HL-60 (cell line): Measurements from ENCODE around the gene DCK.

Experiments
- DNase-seq, 2 experiments: peaks; one replicate each; pipeline ENCODE4 v3.0.0-alpha.2; 2010 to 2020; ENCODE audit warnings: low read depth in 1 of 2, low spot score in 1 of 2
- H3K27ac ChIP-seq: fragments of 250-450 bp; sonication (Bioruptor Pico); replicated peaks from 2 replicates; pipeline ENCODE4 v1.5.1; 2020; ENCODE audit warnings: mild to moderate bottlenecking, moderate library complexity
- H3K27me3 ChIP-seq: fragments of 250-450 bp; sonication (Bioruptor Pico); 2 replicates; pipeline ENCODE4 v1.5.1; 2021; ENCODE audit warnings: mild to moderate bottlenecking, moderate library complexity; ENCODE audit not compliant: insufficient read depth, poor library complexity, severe bottlenecking
- H3K4me3 ChIP-seq: replicated peaks from 2 replicates; pipeline ENCODE4 v1.5.1; 2011; ENCODE audit warnings: mild to moderate bottlenecking, control low read depth, low read length; ENCODE audit not compliant: insufficient read depth
- CTCF ChIP-seq: IDR thresholded peaks from one replicate; pipeline ENCODE4 v1.5.1; 2011; ENCODE audit warnings: low read length, control low read depth, inconsistent platforms; ENCODE audit not compliant: insufficient read depth
- GABPA ChIP-seq: IDR thresholded peaks from 2 replicates; pipeline ENCODE4 v1.6.1; 2012; ENCODE audit warnings: low read depth
- POLR2AphosphoS5 ChIP-seq: IDR thresholded peaks from 2 replicates; pipeline ENCODE4 v1.6.1; 2012; ENCODE audit warnings: low read depth
- REST ChIP-seq: IDR thresholded peaks from 2 replicates; pipeline ENCODE4 v1.6.1; 2012; ENCODE audit warnings: low read depth; ENCODE audit not compliant: insufficient replicate concordance
- SPI1 ChIP-seq: IDR thresholded peaks from 2 replicates; pipeline ENCODE4 v1.6.1; 2012; ENCODE audit warnings: low read depth, mild to moderate bottlenecking, borderline replicate concordance
- long read RNA-seq: library from polyadenylated mRNA; unstranded; transcript quantifications from one replicate; pipeline ENCODE4 v2.0.0, GENCODE V29; 2020

Gene DCK
- long read RNA-seq, transcript DCK-201 (7 exons, 2,716 nt), result major isoform, 1,074 of 1,145 reads
- long read RNA-seq, transcript DCK-202 (7 exons, 2,683 nt), result minor isoform, 19 of 1,145 reads
- long read RNA-seq, partial matches to known transcripts, result 14 of 1,145 reads
- long read RNA-seq, other reads (novel, unspliced or antisense), result 37 of 1,145 reads

- TF ChIP-seq REST (peak; percentile 25), CTCF (no peak), SPI1 (no peak), GABPA (no peak), POLR2AphosphoS5 (peak; percentile 84)
- Histone ChIP-seq H3K27me3 (no peaks in the 10 kb centered on the region), H3K4me3 (peak within 1 kb of the TSS; percentile 91), H3K27ac (peak within 1 kb of the TSS; percentile 94)
- DNase-seq, result peak; percentile 76 to 87
Measured at GRCh38 chr4:70993181-70994068, at the start of gene DCK. TSS of gene DCK (plus strand) at chr4:70993649. CDS start at chr4:70993836, 187 bp downstream.

GRCh38 chr4:70945046-70945445 lies 48.4 kb upstream of the DCK start:
- no peak overlapping the region for H3K4me3 ChIP-seq
- TF ChIP-seq SPI1 (peak; percentile 13; the same call in 1 of the 2 replicates), GABPA (no peak), CTCF (no peak), REST (no peak)
- DNase-seq, result peak in 1 of 2 experiments; percentile 36
- H3K27me3 ChIP-seq, result no peaks in the 10 kb centered on the region
- no peak overlapping the region for H3K27ac ChIP-seq

- Histone ChIP-seq H3K27ac (no peak overlapping the region), H3K4me3 (no peak overlapping the region), H3K27me3 (no peaks in the 10 kb centered on the region)
- no peak for DNase-seq
- no peak for TF ChIP-seq CTCF
- TF ChIP-seq REST, result no peak
- TF ChIP-seq GABPA, result no peak
- TF ChIP-seq POLR2AphosphoS5, result no peak
- TF ChIP-seq SPI1, result no peak
Measured at GRCh38 chr4:70945452-70946055, 47.9 kb upstream of the DCK start.
